ENCODE data around the gene C21orf91. TPM values are rescaled to one million over a fixed set of nuclear protein-coding genes. Genes with fewer than 3 reads are reported as not detected.

The C21orf91 gene
- total RNA-seq, 1 donor from 2014 or later: 9.9 TPM

Other genes starting within 250 kb of the C21orf91 start
- gene BTG3, start 206.5 kb downstream of the C21orf91 start, total RNA-seq: 21.4 TPM

Data from skeletal muscle tissue (tissue), 1 donor.